ENCODE results near the gene TRMT1.

Gene TRMT1

DNA sequence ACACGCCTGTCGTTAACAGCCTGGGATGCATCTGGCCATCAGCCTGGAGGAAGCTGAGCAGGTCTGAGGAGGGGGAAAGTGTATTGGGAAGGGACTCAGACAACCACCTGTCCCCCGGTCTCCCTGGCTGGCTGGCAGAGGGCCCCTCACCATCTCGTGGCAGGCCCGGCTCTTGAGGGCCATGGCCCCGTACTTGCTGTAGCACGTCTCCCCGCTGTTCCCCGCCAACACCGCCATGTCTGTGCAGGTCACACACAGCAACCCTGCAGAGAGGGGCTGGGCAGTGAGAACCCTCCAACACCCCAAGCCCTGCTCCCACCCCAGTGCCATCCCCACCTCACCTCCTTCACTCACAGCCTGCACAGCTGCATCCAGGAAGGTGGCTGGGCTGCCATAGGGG, 4.0 kb downstream of the TRMT1 start:
- H3K4me1 ChIP-seq (ENCODE audit: insufficient read depth, low read length, severe bottlenecking), result peaks cover 17% of the 10 kb centered on the region
- no peak overlapping the region for H2AFZ ChIP-seq (ENCODE audit: low read length)
- no peaks in the 10 kb centered on the region for H3K9me3 ChIP-seq (ENCODE audit: low read length)
- H3F3A ChIP-seq (ENCODE audit: insufficient read depth, low read length), result peaks cover 4% of the 10 kb centered on the region; the same call in 1 of the 2 replicates
- H3K27ac ChIP-seq (ENCODE audit: low read depth, low read length, poor library complexity, severe bottlenecking), result no peak overlapping the region
- no peaks in the 10 kb centered on the region for H4K20me1 ChIP-seq (ENCODE audit: insufficient read depth, low read length)
- no peaks in the 10 kb centered on the region for H3K9me2 ChIP-seq (ENCODE audit: low read depth, low read length)
- no peaks in the 10 kb centered on the region for H3K27me3 ChIP-seq (ENCODE audit: insufficient read depth, low read length)
- H3K79me2 ChIP-seq (ENCODE audit: insufficient read depth, low read length), result no peaks in the 10 kb centered on the region
- TF ChIP-seq EZH2 (IDR thresholded peaks at IDR 0.05; ENCODE audit: borderline replicate concordance, low read length), result no peak
- TF ChIP-seq, protein P1, sequence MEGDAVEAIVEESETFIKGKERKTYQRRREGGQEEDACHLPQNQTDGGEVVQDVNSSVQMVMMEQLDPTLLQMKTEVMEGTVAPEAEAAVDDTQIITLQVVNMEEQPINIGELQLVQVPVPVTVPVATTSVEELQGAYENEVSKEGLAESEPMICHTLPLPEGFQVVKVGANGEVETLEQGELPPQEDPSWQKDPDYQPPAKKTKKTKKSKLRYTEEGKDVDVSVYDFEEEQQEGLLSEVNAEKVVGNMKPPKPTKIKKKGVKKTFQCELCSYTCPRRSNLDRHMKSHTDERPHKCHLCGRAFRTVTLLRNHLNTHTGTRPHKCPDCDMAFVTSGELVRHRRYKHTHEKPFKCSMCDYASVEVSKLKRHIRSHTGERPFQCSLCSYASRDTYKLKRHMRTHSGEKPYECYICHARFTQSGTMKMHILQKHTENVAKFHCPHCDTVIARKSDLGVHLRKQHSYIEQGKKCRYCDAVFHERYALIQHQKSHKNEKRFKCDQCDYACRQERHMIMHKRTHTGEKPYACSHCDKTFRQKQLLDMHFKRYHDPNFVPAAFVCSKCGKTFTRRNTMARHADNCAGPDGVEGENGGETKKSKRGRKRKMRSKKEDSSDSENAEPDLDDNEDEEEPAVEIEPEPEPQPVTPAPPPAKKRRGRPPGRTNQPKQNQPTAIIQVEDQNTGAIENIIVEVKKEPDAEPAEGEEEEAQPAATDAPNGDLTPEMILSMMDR (IDR thresholded peaks at IDR 0.05; ENCODE audit: low read length), result no peak
- H3K9ac ChIP-seq (ENCODE audit: low read length), result no peak overlapping the region
- H3K36me3 ChIP-seq (ENCODE audit: insufficient read depth, low read length), result peaks cover 27% of the 10 kb centered on the region
- H3K4me3 ChIP-seq (ENCODE audit: low read depth, low read length, poor library complexity, severe bottlenecking), result no peak overlapping the region
- no peak overlapping the region for H3K4me2 ChIP-seq (ENCODE audit: low read length)

DNA sequence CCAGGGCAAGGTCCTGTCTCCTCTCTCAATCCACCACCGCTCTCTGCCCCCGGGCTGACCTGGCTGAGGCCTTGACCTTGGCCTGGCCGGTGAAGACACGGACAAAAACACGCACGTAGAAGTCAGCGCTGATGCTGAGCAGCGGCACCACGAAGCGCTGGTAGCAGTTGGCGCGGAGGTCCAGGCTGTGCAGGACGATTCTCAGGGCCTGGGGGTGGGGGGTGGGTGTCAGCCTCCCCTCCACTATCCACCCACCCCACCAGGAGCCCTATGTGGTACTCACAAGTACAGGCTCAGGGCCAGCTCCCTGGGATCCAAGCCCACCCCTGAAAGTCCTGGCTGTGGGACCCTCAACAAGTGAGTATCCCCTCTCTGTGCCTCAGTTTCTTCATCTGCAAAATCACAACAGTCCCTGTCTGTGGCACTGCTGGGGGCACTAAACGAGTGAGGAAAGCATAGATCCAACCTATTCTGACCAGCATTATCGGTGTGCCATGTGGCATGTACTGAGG, 6.4 kb downstream of the TRMT1 start:
- peaks cover 31% of the 10 kb centered on the region for H3K36me3 ChIP-seq (ENCODE audit: insufficient read depth, low read length)
- H3K9ac ChIP-seq (ENCODE audit: low read length), result no peak overlapping the region
- no peak overlapping the region for H2AFZ ChIP-seq (ENCODE audit: low read length)
- H3F3A ChIP-seq (ENCODE audit: insufficient read depth, low read length), result no peaks in the 10 kb centered on the region
- no peak overlapping the region for H3K4me2 ChIP-seq (ENCODE audit: low read length)
- no peaks in the 10 kb centered on the region for H4K20me1 ChIP-seq (ENCODE audit: insufficient read depth, low read length)
- no peaks in the 10 kb centered on the region for H3K9me2 ChIP-seq (ENCODE audit: low read depth, low read length)
- no peaks in the 10 kb centered on the region for H3K27me3 ChIP-seq (ENCODE audit: insufficient read depth, low read length)
- H3K4me1 ChIP-seq (ENCODE audit: insufficient read depth, low read length, severe bottlenecking), result peaks cover 15% of the 10 kb centered on the region
- no peak overlapping the region for H3K4me3 ChIP-seq (ENCODE audit: low read depth, low read length, poor library complexity, severe bottlenecking)
- H3K79me2 ChIP-seq (ENCODE audit: insufficient read depth, low read length), result no peaks in the 10 kb centered on the region
- H3K27ac ChIP-seq (ENCODE audit: low read depth, low read length, poor library complexity, severe bottlenecking), result no peak overlapping the region
- H3K9me3 ChIP-seq (ENCODE audit: low read length), result no peaks in the 10 kb centered on the region
- TF ChIP-seq, protein P1 (IDR thresholded peaks at IDR 0.05; ENCODE audit: low read length), result no peak
- TF ChIP-seq EZH2 (IDR thresholded peaks at IDR 0.05; ENCODE audit: borderline replicate concordance, low read length), result no peak

DNA sequence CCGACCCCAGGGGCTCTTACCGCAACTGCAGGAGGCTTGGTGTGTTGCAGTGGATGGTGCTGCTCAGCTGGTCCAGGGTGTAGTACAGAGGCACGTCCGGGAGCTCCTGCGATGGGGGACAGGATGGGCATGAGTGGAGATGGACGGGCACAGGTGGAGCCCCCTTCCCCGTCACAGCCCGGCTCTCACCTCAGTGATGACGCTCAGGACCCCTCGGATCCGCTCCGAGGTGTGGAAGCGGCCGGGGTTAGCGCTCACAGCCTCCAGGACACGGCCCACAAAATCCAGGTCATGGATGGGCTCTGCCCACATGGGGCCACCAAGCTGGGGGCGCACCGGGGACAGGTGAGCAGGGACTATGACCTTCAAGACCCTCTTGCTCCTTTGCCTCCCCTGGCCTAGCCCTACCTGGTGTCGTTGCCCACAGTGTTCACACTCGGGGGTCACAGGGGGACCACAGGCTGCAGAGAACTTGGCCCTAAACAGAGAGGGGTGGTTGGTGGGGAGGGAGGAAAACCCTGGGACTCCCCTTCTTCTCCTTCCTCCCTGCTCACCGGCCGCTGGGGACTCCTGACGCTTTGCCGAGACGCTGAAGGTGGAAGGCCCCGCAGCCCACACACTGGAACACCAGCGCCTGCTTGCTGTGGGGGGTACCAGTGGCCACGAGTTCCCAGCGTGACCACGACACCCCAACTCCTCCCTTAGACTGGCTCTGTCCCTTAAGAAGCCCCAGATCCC, 7.0 kb downstream of the TRMT1 start:
- no peaks in the 10 kb centered on the region for H3K27me3 ChIP-seq (ENCODE audit: insufficient read depth, low read length)
- no peak overlapping the region for H3K4me3 ChIP-seq (ENCODE audit: low read depth, low read length, poor library complexity, severe bottlenecking)
- no peak overlapping the region for H3K9ac ChIP-seq (ENCODE audit: low read length)
- H3K27ac ChIP-seq (ENCODE audit: low read depth, low read length, poor library complexity, severe bottlenecking), result no peak overlapping the region
- peaks cover 31% of the 10 kb centered on the region for H3K36me3 ChIP-seq (ENCODE audit: insufficient read depth, low read length)
- H3K9me3 ChIP-seq (ENCODE audit: low read length), result no peaks in the 10 kb centered on the region
- no peaks in the 10 kb centered on the region for H4K20me1 ChIP-seq (ENCODE audit: insufficient read depth, low read length)
- 0 out of 2 replicates have a peak, but pooled peaks cover 3% of the 10 kb centered on the region for H3F3A ChIP-seq (ENCODE audit: insufficient read depth, low read length)
- H3K4me2 ChIP-seq (ENCODE audit: low read length), result no peak overlapping the region
- H2AFZ ChIP-seq (ENCODE audit: low read length), result no peak overlapping the region
- no peaks in the 10 kb centered on the region for H3K9me2 ChIP-seq (ENCODE audit: low read depth, low read length)
- no peak for TF ChIP-seq EZH2 (IDR thresholded peaks at IDR 0.05; ENCODE audit: borderline replicate concordance, low read length)
- TF ChIP-seq, protein P1 (IDR thresholded peaks at IDR 0.05; ENCODE audit: low read length), result no peak
- H3K4me1 ChIP-seq (ENCODE audit: insufficient read depth, low read length, severe bottlenecking), result peaks cover 19% of the 10 kb centered on the region
- no peaks in the 10 kb centered on the region for H3K79me2 ChIP-seq (ENCODE audit: insufficient read depth, low read length)
